ENCODE results near the gene STRIT1. TPM values are rescaled to one million over a fixed set of nuclear protein-coding genes. Genes with fewer than 3 reads are reported as not detected.

Gene STRIT1
- total RNA-seq, 1 donor from 2014 or later, result not detected

DNA sequence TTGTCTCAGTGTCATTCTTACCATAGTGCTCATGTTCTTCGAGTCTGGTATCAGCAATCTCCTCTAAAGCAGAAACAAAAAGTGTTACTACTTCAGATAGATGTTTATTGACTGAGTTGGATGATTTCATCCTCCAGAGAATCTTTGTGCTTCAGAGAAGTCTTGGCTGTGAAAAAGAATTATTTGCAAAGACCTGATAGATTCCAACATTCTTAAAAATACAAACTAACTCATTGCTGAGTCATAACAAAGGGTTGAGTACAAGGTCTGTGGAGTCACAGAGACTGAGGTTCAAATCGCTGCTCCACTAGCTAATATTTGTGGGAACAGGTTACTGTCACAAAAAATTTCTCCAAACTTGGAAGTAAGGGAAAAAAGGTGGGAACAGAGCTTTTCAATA, 9.0 kb upstream of the STRIT1 start:
- no peak overlapping the region for H3K27ac Mint-ChIP-seq (ENCODE audit: unreplicated experiment)
- H3K27me3 Mint-ChIP-seq (ENCODE audit: unreplicated experiment), result no peaks in the 10 kb centered on the region
- DNase-seq (ENCODE audit: extremely low spot score, unreplicated experiment), result no peak
- H3K9me3 Mint-ChIP-seq (ENCODE audit: unreplicated experiment), result peaks cover 16% of the 10 kb centered on the region
- peaks cover under 1% of the 10 kb centered on the region for H3K36me3 Mint-ChIP-seq (ENCODE audit: unreplicated experiment)
- H3K4me1 Mint-ChIP-seq (ENCODE audit: unreplicated experiment), result peaks cover 19% of the 10 kb centered on the region
- no peak overlapping the region for H3K4me3 Mint-ChIP-seq (ENCODE audit: unreplicated experiment)
- no peak for TF ChIP-seq CTCF (IDR thresholded peaks at IDR 0.05)

DNA sequence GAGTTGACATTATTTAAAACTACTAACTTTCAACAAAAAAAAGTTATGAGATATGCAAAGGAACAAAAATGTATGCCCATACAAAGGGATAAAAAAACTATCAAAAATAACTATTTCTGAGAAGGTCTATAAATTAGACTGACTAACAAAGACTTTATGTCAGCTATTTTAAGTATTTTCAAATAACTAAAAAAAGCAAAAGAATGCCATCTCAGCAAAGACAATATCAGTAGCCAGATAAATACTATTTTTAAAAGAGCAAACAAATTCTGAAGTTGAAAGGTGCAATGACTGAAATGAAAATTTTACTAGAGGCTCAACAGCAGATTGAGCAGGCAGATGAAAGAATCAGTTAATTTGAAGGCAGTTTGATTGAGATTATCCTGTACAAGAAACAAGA, 3.6 kb upstream of the STRIT1 start:
- H3K27ac Mint-ChIP-seq (ENCODE audit: unreplicated experiment), result no peak overlapping the region
- no peaks in the 10 kb centered on the region for H3K27me3 Mint-ChIP-seq (ENCODE audit: unreplicated experiment)
- peaks cover 30% of the 10 kb centered on the region for H3K9me3 Mint-ChIP-seq (ENCODE audit: unreplicated experiment)
- H3K4me3 Mint-ChIP-seq (ENCODE audit: unreplicated experiment), result no peak overlapping the region
- peaks cover 7% of the 10 kb centered on the region for H3K36me3 Mint-ChIP-seq (ENCODE audit: unreplicated experiment)
- peaks cover 8% of the 10 kb centered on the region for H3K4me1 Mint-ChIP-seq (ENCODE audit: unreplicated experiment)
- DNase-seq (ENCODE audit: extremely low spot score, unreplicated experiment), result no peak
- TF ChIP-seq CTCF (IDR thresholded peaks at IDR 0.05), result no peak

DNA sequence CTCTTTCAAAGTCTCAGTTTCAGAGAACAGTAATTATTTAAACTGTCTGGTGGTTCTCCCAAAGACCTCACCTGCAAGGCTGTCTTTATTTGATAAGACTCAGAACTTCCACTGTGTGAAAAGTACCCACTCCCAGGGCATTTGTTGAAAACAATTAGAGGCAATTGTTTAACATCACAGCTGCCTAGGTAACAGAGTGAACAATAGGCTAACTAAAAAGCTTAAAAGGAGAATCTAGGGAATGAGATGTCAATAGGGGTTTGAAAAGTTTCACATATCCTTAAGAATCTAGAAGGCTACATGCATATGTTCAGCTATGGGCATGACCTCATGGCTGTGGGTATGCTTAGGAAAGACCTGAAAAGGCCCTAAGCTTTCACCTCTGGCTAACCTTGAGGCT, 2.9 kb upstream of the STRIT1 start:
- Mint-ChIP-seq H3K4me3 (ENCODE audit: unreplicated experiment) (no peak overlapping the region), H3K36me3 (ENCODE audit: unreplicated experiment) (peaks cover 7% of the 10 kb centered on the region), H3K4me1 (ENCODE audit: unreplicated experiment) (peaks cover 14% of the 10 kb centered on the region), H3K9me3 (ENCODE audit: unreplicated experiment) (peaks cover 30% of the 10 kb centered on the region), H3K27me3 (ENCODE audit: unreplicated experiment) (no peaks in the 10 kb centered on the region), H3K27ac (ENCODE audit: unreplicated experiment) (no peak overlapping the region)
- TF ChIP-seq CTCF (IDR thresholded peaks at IDR 0.05), result no peak
- DNase-seq (ENCODE audit: extremely low spot score, unreplicated experiment), result no peak

DNA sequence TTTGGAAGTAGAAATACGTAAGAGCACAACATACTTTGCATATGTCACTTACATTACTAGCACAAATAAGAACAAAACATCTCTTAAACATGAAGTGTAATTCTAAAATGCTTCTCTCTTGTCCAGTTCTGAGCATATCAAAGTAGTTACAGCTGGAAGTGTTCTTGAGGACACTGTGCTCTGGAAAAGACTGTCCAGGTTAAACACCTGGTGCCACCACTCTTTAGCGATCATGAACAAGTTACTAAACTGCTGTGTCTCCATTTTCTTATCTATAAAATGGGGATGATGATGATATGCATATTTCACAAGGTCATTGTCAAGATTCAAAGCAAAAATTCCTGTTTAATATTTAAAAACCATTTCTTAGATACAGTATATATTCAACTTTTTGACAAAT, 790 bp downstream of the STRIT1 start:
- peaks cover 7% of the 10 kb centered on the region for H3K36me3 Mint-ChIP-seq (ENCODE audit: unreplicated experiment)
- H3K4me3 Mint-ChIP-seq (ENCODE audit: unreplicated experiment), result no peak overlapping the region

DNA sequence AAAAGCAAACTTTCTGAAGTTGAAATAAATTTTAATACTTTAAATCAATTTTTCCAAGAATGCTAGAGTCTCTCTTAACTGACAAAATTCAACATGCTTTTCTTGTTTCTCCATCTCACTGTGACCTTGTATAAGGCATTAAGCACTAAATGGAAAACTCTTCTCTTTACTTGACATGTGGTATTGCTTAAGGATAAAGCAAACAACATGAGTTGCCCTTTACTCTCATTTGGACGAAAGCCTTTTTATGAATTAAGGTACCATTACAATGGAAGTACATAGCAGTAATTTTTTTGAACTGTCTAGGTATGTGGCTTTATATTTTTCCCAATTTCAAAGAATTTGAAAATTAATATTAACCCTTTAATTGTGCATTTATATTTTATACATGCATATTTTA, 1.4 kb downstream of the STRIT1 start:
- peaks cover 17% of the 10 kb centered on the region for H3K4me1 Mint-ChIP-seq (ENCODE audit: unreplicated experiment)
- no peak for DNase-seq (ENCODE audit: extremely low spot score, unreplicated experiment)
- no peak overlapping the region for H3K27ac Mint-ChIP-seq (ENCODE audit: unreplicated experiment)
- H3K4me3 Mint-ChIP-seq (ENCODE audit: unreplicated experiment), result no peak overlapping the region
- peaks cover 11% of the 10 kb centered on the region for H3K9me3 Mint-ChIP-seq (ENCODE audit: unreplicated experiment)
- H3K27me3 Mint-ChIP-seq (ENCODE audit: unreplicated experiment), result no peaks in the 10 kb centered on the region
- TF ChIP-seq CTCF (IDR thresholded peaks at IDR 0.05), result no peak
- H3K36me3 Mint-ChIP-seq (ENCODE audit: unreplicated experiment), result peaks cover 4% of the 10 kb centered on the region

More for the DNA sequence above, 790 bp downstream of the STRIT1 start:
- H3K4me1 Mint-ChIP-seq (ENCODE audit: unreplicated experiment), result peaks cover 17% of the 10 kb centered on the region
- no peak for TF ChIP-seq CTCF (IDR thresholded peaks at IDR 0.05)
- no peaks in the 10 kb centered on the region for H3K27me3 Mint-ChIP-seq (ENCODE audit: unreplicated experiment)
- no peak for DNase-seq (ENCODE audit: extremely low spot score, unreplicated experiment)
- peaks cover 14% of the 10 kb centered on the region for H3K9me3 Mint-ChIP-seq (ENCODE audit: unreplicated experiment)
- H3K27ac Mint-ChIP-seq (ENCODE audit: unreplicated experiment), result no peak overlapping the region
